ENCODE data around the gene RPL28.

- TF ChIP-seq CTCF (IDR thresholded peaks at IDR 0.05; ENCODE audit: low read depth, low read length), result no peak
- no peak for TF ChIP-seq EZH2phosphoT487 (IDR thresholded peaks at IDR 0.05; ENCODE audit: low read depth)
Measured at GRCh38 chr19:55362990-55363716, 22.6 kb upstream of the RPL28 start, which contains the start of gene GARIN5B.
